NOMO-1 treated with dmso at 0.1 percent for 144 hours (cell line): ENCODE results near the gene SPATA1.

Experiments used
- DNase-seq: peaks from one replicate; lab custom pipeline; 2025; ENCODE audit not compliant: unreplicated experiment; lab: John Stamatoyannopoulos, UW

Gene SPATA1, protein sequence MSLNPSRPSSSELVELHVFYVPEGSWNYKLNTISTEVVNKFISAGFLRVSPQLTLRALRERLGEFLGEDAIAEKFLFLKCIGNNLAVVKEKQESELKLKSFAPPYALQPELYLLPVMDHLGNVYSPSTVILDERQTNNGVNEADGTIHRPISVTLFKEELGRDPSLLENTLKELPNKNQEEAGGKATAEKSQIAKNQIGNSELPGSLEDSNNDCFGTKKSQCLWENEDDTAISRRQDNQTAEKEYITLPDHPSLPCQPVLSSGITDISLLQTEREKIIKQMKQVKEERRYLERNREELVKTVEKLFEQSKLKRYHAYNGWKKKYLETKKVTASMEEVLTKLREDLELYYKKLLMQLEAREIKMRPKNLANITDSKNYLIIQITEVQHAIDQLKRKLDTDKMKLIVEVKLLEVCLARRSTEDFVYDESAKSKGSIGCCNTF

GRCh38 chr1:84506002-84506728 is at the start of gene SPATA1, which contains the start of gene GNG5:
Gene SPATA1, plus strand, starts transcription at chr1:84506386. Its CDS starts 9,974 bp downstream, at chr1:84516360.
Gene GNG5, minus strand, starts transcription at chr1:84506581. Its CDS starts 490 bp downstream, at chr1:84506091.
- DNase-seq, result peak; percentile 97

DNA sequence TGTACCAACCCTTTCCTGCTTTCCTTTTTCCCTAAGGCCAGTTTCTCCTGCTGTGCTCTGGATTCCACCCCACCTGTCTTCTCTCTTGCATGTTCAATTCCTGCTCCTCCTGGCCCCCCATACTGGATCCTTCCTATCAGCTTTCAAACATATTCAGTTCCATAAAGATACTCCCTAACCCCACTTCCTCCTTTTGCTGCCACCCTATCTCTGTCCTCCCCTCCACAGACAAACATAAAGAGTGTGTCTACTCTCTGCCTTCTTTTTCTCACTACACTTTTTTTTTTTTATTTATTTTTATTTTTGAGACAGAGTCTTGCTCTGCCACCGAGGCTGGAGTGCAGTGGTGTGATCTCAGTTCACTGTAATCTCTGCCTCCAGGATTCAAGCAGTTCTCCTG is 44.1 kb upstream of the SPATA1 start:
- DNase-seq, result no peak

- DNase-seq, result no peak
Observed at GRCh38 chr1:84467298-84467697, 38.9 kb upstream of the SPATA1 start.

GRCh38 chr1:84476225-84476624 is 30.0 kb upstream of the SPATA1 start:
- DNase-seq, result no peak

- peak; percentile 80 for DNase-seq
Observed at GRCh38 chr1:84478876-84479868, 27.0 kb upstream of the SPATA1 start, which contains the start of gene RPF1. Gene RPF1, plus strand, starts transcription at chr1:84479266. Its CDS starts 16 bp downstream, at chr1:84479282.

GRCh38 chr1:84479998-84480397 is 26.2 kb upstream of the SPATA1 start:
- no peak for DNase-seq

- DNase-seq, result no peak
Observed at GRCh38 chr1:84480650-84481049, 25.5 kb upstream of the SPATA1 start.

- no peak for DNase-seq
Observed at GRCh38 chr1:84481317-84481716, 24.9 kb upstream of the SPATA1 start.

DNA sequence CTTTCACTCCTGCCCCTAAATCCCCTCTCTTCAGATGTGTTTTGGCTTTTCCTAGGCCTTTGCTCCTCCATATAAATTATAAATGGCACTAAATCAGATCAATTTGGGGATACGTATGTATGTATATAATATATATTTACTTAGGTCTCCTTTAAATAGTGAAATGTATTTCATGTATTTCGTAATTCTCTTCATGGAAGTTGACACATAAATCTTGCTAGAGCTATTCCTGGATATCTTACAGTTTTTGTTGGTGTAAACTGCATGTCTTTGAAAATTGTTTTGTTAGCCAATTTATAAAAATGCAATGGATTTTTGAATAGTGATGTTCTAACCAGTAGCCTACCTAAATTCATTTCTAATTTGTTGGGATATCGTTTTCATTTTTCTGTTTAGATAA is 18.1 kb upstream of the SPATA1 start:
- DNase-seq, result no peak

GRCh38 chr1:84489766-84490165 is 16.4 kb upstream of the SPATA1 start:
- DNase-seq, result no peak

- DNase-seq, result no peak
Observed at GRCh38 chr1:84492726-84493125, 13.5 kb upstream of the SPATA1 start.

- no peak for DNase-seq
Observed at GRCh38 chr1:84493747-84494146, 12.4 kb upstream of the SPATA1 start.

DNA sequence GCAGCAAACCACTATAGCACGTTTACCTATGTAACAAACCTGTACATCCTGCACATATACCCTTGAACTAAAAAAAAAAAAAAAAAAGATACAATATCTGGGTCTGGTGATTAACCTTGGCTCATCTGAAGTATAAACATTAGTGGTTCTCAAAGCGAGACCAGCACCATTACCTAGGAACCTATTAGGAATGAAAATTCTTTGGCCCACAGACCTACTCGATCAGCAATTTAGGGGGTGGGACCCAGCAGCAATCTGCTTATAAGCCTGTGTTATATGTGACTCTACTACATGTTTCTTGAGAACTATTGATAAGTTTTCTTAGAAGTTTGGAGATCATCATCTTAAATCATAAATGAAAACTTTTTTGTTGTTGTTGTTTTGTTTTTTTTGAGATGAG is 9.7 kb upstream of the SPATA1 start:
- no peak for DNase-seq

- no peak for DNase-seq
Observed at GRCh38 chr1:84497631-84498275, 8.4 kb upstream of the SPATA1 start.

GRCh38 chr1:84502927-84503326 is 3.3 kb upstream of the SPATA1 start:
- no peak for DNase-seq

DNA sequence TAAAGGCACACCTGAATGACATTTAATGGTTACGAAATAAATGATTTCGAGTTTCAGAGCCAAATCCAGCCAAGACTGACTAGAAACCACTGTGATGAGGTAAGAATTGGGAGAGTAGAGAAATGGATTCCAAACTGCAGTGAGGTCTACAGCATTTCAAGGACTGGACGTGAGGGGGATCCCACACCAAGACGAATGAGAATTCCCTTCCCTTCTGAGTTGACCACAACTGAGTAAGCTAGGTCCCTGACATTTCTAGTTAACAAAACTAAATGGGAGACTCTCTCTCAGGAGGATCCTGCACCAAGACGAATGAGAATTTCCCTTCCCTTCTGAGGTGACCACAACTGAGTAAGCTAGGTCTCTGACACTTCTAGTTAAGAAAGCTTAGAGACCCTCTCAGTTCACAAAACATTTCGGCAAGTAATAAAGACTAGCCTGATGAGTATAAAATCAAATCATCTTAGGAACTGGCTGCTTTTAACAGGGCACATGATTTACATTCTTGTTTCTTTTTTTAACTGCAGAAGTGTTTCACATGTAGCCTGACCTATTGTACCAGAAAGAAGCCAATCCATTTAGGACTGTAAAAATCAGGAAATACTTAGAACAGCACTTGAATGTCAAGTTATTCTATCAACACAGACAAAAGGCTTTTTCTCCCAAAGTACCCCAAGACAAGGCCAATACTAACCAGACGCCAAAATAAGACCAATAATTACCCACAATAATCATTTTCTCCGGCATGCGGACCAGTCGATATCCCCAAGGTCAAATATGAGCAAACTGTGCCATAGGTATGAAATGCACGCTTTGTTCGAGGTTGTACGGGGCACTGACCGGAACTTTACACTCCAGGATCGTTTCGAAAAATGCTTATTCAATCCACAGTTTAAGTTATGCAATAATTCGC is 1.4 kb upstream of the SPATA1 start:
- DNase-seq, result no peak

GRCh38 chr1:84505493-84506001 is 639 bp upstream of the SPATA1 start:
- no peak for DNase-seq

- no peak for DNase-seq
Observed at GRCh38 chr1:84506729-84507453, 705 bp downstream of the SPATA1 start.
